A549 (cell line): ENCODE data around the gene RNF17. TPM values are rescaled to one million over a fixed set of nuclear protein-coding genes. Genes with fewer than 3 reads are reported as not detected.
A peak's percentile ranks its signal among the peaks of the same experiment; 100 is the strongest.

ENCODE experiments used
- ATAC-seq, 2 experiments: fragments of 200-7000 bp in 1 of 2; fragments of >200 bp in 1 of 2; cut with Nextera tagmentation in 1 of 2; cut with Tn5 transposase in 1 of 2; 3 replicates each; pipeline versions ENCODE4 v1.8.0 to v1.9.1; 2018 to 2020; ENCODE audit warnings: mild to moderate bottlenecking in 1 of 2, moderate library complexity in 1 of 2
- CTCF ChIA-PET: fragments of 300-600 bp; sonication (Branson Sonifier 250); formaldehyde crosslinking; extraction: SDS; loops from one replicate; lab custom pipeline; 2021; ENCODE audit warnings: antibody characterized with exemption, inconsistent platforms; lab: Yijun Ruan, JAX
- POLR2A ChIA-PET: fragments of 350-600 bp; formaldehyde crosslinking; extraction: SDS; loops from one replicate; lab custom pipeline; 2021; ENCODE audit warnings: antibody characterized with exemption, inconsistent platforms; lab: Yijun Ruan, JAX
- DNase-seq, 2 experiments: peaks; one replicate each; pipeline versions ENCODE4 v3.0.0 to v3.0.0-alpha.2; 2011 to 2016; ENCODE audit warnings: low read depth in 1 of 2, low spot score in 1 of 2
- FAIRE-seq: peaks from 2 replicates; lab custom pipeline; 2011; peaks lifted over from hg19 to GRCh38; lab: Jason Lieb, UNC
- H3K27ac ChIP-seq, 2 experiments: fragments of >200 bp; sonication (Bioruptor Twin); formaldehyde crosslinking; 3 replicates each; pipeline ENCODE4 v1.5.1; 2016 to 2017
- H3K4me1 ChIP-seq: fragments of >200 bp; sonication (Bioruptor Twin); formaldehyde crosslinking; 3 replicates; pipeline ENCODE4 v1.6.1; 2016
- H3K4me2 ChIP-seq: fragments of >200 bp; sonication (Bioruptor Twin); formaldehyde crosslinking; 3 replicates; pipeline ENCODE4 v1.6.1; 2016
- H3K4me3 ChIP-seq: fragments of >200 bp; sonication (Bioruptor Twin); formaldehyde crosslinking; 3 replicates; pipeline ENCODE4 v1.5.1; 2016
- H3K9me3 ChIP-seq: fragments of >200 bp; sonication (Bioruptor Twin); formaldehyde crosslinking; 3 replicates; pipeline ENCODE4 v1.6.1; 2016
- ATOH8 ChIP-seq: fragments of 250-450 bp; sonication (Bioruptor Pico); IDR thresholded peaks from 2 replicates; pipeline ENCODE4 v1.5.0; 2020; ENCODE audit warnings: low read depth, mild to moderate bottlenecking, moderate library complexity
- CTCF ChIP-seq: fragments of >200 bp; sonication (Bioruptor Twin); formaldehyde crosslinking; IDR thresholded peaks from 3 replicates; pipeline ENCODE4 v1.5.1; 2016
- ELK1 ChIP-seq: fragments of 150-350 bp; IDR thresholded peaks from 2 replicates; pipeline ENCODE4 v1.6.1; 2014; ENCODE audit warnings: low read depth, mild to moderate bottlenecking, low read length
- EP300 ChIP-seq, 2 experiments: fragments of >200 bp; sonication (Bioruptor Twin); formaldehyde crosslinking; IDR thresholded peaks; 2 replicates in 1 of 2; 3 replicates in 1 of 2; pipeline ENCODE4 v1.6.1; 2016 to 2017
- ESRRA ChIP-seq: fragments of 150-350 bp; IDR thresholded peaks from 2 replicates; pipeline ENCODE4 v1.6.1; 2014; ENCODE audit warnings: mild to moderate bottlenecking, low read length, borderline replicate concordance
- GATA3 ChIP-seq: IDR thresholded peaks from 2 replicates; pipeline ENCODE4 v1.6.1; 2012; ENCODE audit warnings: borderline replicate concordance
- HOXA7 ChIP-seq: fragments of 250-450 bp; sonication (Bioruptor Pico); IDR thresholded peaks from 2 replicates; pipeline ENCODE4 v1.5.0; 2020; ENCODE audit warnings: mild to moderate bottlenecking, moderate library complexity
- HOXB13 ChIP-seq: fragments of 250-450 bp; sonication (Bioruptor Pico); IDR thresholded peaks from 2 replicates; pipeline ENCODE4 v1.5.0; 2020; ENCODE audit warnings: low read depth, mild to moderate bottlenecking, moderate library complexity
- HOXB5 ChIP-seq: fragments of 250-450 bp; sonication (Bioruptor Pico); IDR thresholded peaks from 2 replicates; pipeline ENCODE4 v1.5.0; 2020; ENCODE audit warnings: mild to moderate bottlenecking, moderate library complexity
- KDM1A ChIP-seq: fragments of 200-600 bp; sonication (generic); IDR thresholded peaks from 2 replicates; pipeline ENCODE4 v1.6.1; 2016; ENCODE audit warnings: low read depth, mild to moderate bottlenecking
- MAFK ChIP-seq: fragments of 450-650 bp; IDR thresholded peaks from 2 replicates; pipeline ENCODE4 v1.6.1; 2014; ENCODE audit not compliant: partially characterized antibody
- MAZ ChIP-seq: fragments of 150-350 bp; IDR thresholded peaks from 2 replicates; pipeline ENCODE4 v1.6.1; 2014; ENCODE audit warnings: antibody characterized with exemption, low read depth, low read length, borderline replicate concordance
- NFE2L2 ChIP-seq: fragments of 150-350 bp; conservative IDR thresholded peaks from 2 replicates; pipeline ENCODE4 v1.6.1; 2014; ENCODE audit warnings: low read length
- POLR2A ChIP-seq: IDR thresholded peaks from 2 replicates; pipeline ENCODE4 v1.6.1; 2012; ENCODE audit warnings: mild to moderate bottlenecking, low read length
- POLR2AphosphoS2 ChIP-seq: conservative IDR thresholded peaks from 2 replicates; pipeline ENCODE4 v1.6.1; 2012; ENCODE audit warnings: low read length, improper control_type of control experiment, inconsistent platforms
- TP53 ChIP-seq: fragments of 250-450 bp; sonication (Bioruptor Pico); IDR thresholded peaks from 2 replicates; pipeline ENCODE4 v1.5.0; 2021; ENCODE audit warnings: mild to moderate bottlenecking, moderate library complexity
- ZC3H11A ChIP-seq: fragments of 450-650 bp; IDR thresholded peaks from 2 replicates; pipeline ENCODE4 v1.6.1; 2014; ENCODE audit warnings: antibody characterized with exemption, mild to moderate bottlenecking
- ZFP36 ChIP-seq: fragments of 450-650 bp; IDR thresholded peaks from 2 replicates; pipeline ENCODE4 v1.6.1; 2014; ENCODE audit warnings: borderline replicate concordance; ENCODE audit not compliant: partially characterized antibody
- ZNF302 ChIP-seq: fragments of 250-450 bp; sonication (Bioruptor Pico); IDR thresholded peaks from 2 replicates; pipeline ENCODE4 v1.9.0; 2021; ENCODE audit warnings: inconsistent platforms, mild to moderate bottlenecking, moderate library complexity
- ZSCAN20 ChIP-seq: fragments of 250-450 bp; sonication (Bioruptor Pico); IDR thresholded peaks from 2 replicates; pipeline ENCODE4 v1.8.0; 2022; ENCODE audit warnings: mild to moderate bottlenecking, moderate library complexity
- polyA plus RNA-seq, 4 experiments: library from polyadenylated mRNA; depleted of rRNA in 3 of 4; stranded (reverse); fragments of >200 nt; fragmentation: RNase III in 1 of 4; extraction: RNeasy Plus Mini Kit Qiagen cat#74134 plus additional on column Dnase treatment in 1 of 4; gene quantifications; 2 replicates in 3 of 4; 3 replicates in 1 of 4; pipeline ENCODE4 v1.2.3, GENCODE V29; 2011 to 2017
- TF ChIP-seq, protein P1 (sequence below): fragments of 450-650 bp; IDR thresholded peaks from 2 replicates; pipeline ENCODE4 v1.6.1; 2014; ENCODE audit warnings: antibody characterized with exemption
- TF ChIP-seq, protein P2 (sequence below): fragments of >200 bp; sonication (Bioruptor Twin); formaldehyde crosslinking; IDR thresholded peaks from 3 replicates; pipeline ENCODE4 v1.6.1; 2016
- TF ChIP-seq, protein P3 (sequence below): fragments of 200-600 bp; sonication (generic); IDR thresholded peaks from 2 replicates; pipeline ENCODE4 v1.6.1; 2016; ENCODE audit warnings: antibody characterized with exemption, mild to moderate bottlenecking, moderate library complexity

Gene RNF17
- polyA plus RNA-seq, 2 of the 4 experiments (the other 2 are of a cell fraction), result not detected

DNA sequence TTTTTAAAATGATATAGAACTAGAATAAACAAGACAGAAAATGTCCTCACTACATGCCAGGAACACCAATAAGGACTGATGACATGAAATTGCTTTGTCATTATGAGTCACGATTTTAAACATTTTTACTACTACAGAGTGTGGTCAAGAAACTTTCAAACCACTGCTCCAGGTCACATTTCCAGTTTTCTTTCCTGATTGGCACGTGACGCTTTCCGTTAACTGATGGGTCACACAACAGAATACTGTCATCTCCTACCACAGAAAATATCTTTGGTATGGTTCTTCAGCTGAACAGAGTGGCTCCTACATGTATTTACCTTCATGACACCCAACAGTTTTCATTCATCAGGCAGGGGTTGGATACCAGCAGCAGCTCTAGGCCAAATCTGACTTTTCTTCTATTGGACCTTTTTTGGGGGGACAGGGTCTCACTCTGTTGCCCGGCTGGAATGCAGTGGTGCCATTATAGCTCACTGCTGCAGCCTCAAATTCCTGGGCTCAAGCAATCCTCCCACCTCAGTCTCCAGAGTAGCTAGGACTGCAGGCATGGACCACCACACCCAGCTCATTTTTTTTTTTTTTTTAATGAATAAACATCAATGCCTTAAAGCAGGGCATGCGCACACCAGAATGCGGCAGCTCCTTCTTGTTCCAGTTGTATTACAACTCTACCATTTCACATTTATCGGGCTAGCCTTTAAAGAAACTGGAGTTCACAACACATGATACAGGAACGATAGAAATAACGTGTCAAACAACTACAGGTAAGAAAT lies 147.4 kb downstream of the RNF17 start (continued):
- TF ChIP-seq, protein P1, sequence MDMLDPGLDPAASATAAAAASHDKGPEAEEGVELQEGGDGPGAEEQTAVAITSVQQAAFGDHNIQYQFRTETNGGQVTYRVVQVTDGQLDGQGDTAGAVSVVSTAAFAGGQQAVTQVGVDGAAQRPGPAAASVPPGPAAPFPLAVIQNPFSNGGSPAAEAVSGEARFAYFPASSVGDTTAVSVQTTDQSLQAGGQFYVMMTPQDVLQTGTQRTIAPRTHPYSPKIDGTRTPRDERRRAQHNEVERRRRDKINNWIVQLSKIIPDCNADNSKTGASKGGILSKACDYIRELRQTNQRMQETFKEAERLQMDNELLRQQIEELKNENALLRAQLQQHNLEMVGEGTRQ, result peak; percentile 40; the same call in 1 of the 2 replicates
- TF ChIP-seq CTCF (no peak), HOXB5 (CRISPR knock-in tag) (no peak; the same call in 1 of the 2 replicates), ATOH8 (CRISPR knock-in tag) (no peak), MAFK (peak; percentile 61), GATA3 (no peak), TP53 (CRISPR knock-in tag) (no peak), NFE2L2 (peak; percentile 74), ZNF302 (CRISPR knock-in tag) (no peak), MAZ (no peak), POLR2A (no peak), POLR2AphosphoS2 (no peak), HOXB13 (CRISPR knock-in tag) (no peak), EP300 (IDR thresholded peaks at IDR 0.05) (no peak), ELK1 (no peak), ESRRA (no peak)
- TF ChIP-seq, protein P2, sequence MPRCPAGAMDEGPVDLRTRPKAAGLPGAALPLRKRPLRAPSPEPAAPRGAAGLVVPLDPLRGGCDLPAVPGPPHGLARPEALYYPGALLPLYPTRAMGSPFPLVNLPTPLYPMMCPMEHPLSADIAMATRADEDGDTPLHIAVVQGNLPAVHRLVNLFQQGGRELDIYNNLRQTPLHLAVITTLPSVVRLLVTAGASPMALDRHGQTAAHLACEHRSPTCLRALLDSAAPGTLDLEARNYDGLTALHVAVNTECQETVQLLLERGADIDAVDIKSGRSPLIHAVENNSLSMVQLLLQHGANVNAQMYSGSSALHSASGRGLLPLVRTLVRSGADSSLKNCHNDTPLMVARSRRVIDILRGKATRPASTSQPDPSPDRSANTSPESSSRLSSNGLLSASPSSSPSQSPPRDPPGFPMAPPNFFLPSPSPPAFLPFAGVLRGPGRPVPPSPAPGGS, result no peak

DNA sequence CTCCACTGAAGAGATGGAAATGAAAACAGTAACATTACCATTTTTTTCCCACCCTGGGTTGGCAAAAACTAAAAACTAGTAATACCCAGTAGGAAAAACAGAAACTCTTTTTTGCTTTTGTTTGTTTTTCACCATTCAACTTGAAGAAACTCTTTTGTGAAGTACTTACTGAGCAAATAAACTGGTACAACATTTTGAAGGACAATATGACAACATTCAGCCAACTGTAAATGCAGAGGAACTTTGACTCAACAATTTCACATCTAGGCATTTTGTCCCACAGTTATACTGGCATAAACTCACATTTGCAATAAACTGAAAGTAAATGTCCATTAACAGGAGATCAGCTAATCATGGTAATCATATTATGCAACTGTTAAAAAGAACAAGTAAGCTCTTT lies 152.5 kb downstream of the RNF17 start:
- POLR2A ChIA-PET, result no interaction called here
- FAIRE-seq, result no peak

More for the DNA sequence above, 152.5 kb downstream of the RNF17 start:
- Histone ChIP-seq H3K4me3 (no peak overlapping the region), H3K9me3 (no peaks in the 10 kb centered on the region), H3K4me2 (no peak overlapping the region), H3K4me1 (peaks cover 34% of the 10 kb centered on the region), H3K27ac (no peak overlapping the region)
- DNase-seq (no peak), ATAC-seq (no peak)
- TF ChIP-seq KDM1A, result no peak
- TF ChIP-seq ZSCAN20, result no peak
- no peak for TF ChIP-seq ZFP36
- TF ChIP-seq MAFK, result no peak
- TF ChIP-seq HOXA7 (CRISPR knock-in tag), result no peak
- no peak for TF ChIP-seq ZC3H11A
- TF ChIP-seq, protein P3, sequence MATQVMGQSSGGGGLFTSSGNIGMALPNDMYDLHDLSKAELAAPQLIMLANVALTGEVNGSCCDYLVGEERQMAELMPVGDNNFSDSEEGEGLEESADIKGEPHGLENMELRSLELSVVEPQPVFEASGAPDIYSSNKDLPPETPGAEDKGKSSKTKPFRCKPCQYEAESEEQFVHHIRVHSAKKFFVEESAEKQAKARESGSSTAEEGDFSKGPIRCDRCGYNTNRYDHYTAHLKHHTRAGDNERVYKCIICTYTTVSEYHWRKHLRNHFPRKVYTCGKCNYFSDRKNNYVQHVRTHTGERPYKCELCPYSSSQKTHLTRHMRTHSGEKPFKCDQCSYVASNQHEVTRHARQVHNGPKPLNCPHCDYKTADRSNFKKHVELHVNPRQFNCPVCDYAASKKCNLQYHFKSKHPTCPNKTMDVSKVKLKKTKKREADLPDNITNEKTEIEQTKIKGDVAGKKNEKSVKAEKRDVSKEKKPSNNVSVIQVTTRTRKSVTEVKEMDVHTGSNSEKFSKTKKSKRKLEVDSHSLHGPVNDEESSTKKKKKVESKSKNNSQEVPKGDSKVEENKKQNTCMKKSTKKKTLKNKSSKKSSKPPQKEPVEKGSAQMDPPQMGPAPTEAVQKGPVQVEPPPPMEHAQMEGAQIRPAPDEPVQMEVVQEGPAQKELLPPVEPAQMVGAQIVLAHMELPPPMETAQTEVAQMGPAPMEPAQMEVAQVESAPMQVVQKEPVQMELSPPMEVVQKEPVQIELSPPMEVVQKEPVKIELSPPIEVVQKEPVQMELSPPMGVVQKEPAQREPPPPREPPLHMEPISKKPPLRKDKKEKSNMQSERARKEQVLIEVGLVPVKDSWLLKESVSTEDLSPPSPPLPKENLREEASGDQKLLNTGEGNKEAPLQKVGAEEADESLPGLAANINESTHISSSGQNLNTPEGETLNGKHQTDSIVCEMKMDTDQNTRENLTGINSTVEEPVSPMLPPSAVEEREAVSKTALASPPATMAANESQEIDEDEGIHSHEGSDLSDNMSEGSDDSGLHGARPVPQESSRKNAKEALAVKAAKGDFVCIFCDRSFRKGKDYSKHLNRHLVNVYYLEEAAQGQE, result no peak
- CTCF ChIA-PET, result no interaction called here
